Gastrocnemius medialis (tissue), 4 donors: ENCODE results near the gene NHSL1.

ENCODE experiments used
- CTCF ChIP-seq, 5 experiments: fragments of 450-650 bp in 3 of 5; fragments of 200-600 bp in 2 of 5; sonication (generic) in 2 of 5; IDR thresholded peaks in 4 of 5; conservative IDR thresholded peaks in 1 of 5; 1 replicate in 4 of 5; 2 replicates in 1 of 5; pipeline ENCODE4 v1.5.1; 2016 to 2019; ENCODE audit warnings: antibody characterized with exemption in 5 of 5, mild to moderate bottlenecking in 3 of 5, moderate library complexity in 3 of 5
- POLR2A ChIP-seq, 2 donors: fragments of 450-650 bp; IDR thresholded peaks; one replicate each; pipeline ENCODE4 v1.6.1; 2017; ENCODE audit warnings: antibody characterized with exemption in 2 of 2, mild to moderate bottlenecking in 2 of 2, moderate library complexity in 2 of 2

GRCh38 chr6:138524526-138524925 is 25.2 kb upstream of the NHSL1 start:
- TF ChIP-seq POLR2A (IDR thresholded peaks at IDR 0.05) (no peak), CTCF (IDR thresholded peaks at IDR 0.05 in 4 of 5, conservative IDR thresholded peaks at IDR 0.05 in 1 of 5) (no peak)
